ENCODE results near the gene NTM. TPM values are rescaled to one million over a fixed set of nuclear protein-coding genes. Genes with fewer than 3 reads are reported as not detected.

The NTM gene
- total and polyA plus RNA-seq, 2 experiments from 2014 or later = 25.9 to 49.0 TPM

DNA sequence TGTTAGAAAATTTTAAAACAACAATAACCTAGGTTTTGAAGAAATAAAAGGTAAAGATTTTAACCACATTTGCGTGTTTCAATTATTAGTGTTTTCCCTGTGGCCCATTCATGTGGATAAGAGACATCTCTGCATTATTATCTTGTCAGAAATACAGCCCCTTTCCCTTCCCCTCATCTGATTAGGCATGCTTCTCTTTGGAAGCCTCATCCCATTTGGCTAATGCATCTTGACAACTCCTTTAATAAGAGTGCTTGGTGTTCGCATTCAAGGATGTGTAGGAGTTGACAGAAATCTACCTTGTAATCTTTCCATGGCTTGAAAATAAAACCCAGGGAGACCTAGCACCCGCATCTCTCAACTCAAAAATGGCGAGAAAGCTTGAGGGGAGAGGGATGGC, 635.5 kb downstream of the NTM start:
- Histone ChIP-seq H3K36me3 (ENCODE audit: low read depth) (no peaks in the 10 kb centered on the region), H3K79me2 (ENCODE audit: insufficient read depth) (no peaks in the 10 kb centered on the region), H3K9me2 (ENCODE audit: insufficient read depth) (0 out of 2 replicates have a peak, but pooled peaks cover 4% of the 10 kb centered on the region), H3K4me2 (ENCODE audit: unreplicated experiment) (no peak overlapping the region), H3K4me3 (no peak overlapping the region), H3K27ac (no peak overlapping the region), H3K9ac (no peak overlapping the region), H3K27me3 (replicated peaks; ENCODE audit: insufficient read depth) (no peaks in the 10 kb centered on the region), H3K4me1 (ENCODE audit: insufficient read depth) (no peaks in the 10 kb centered on the region), H4K20me1 (ENCODE audit: insufficient read depth) (no peaks in the 10 kb centered on the region), H3K9me3 (ENCODE audit: low read depth) (no peaks in the 10 kb centered on the region), H2AFZ (no peak overlapping the region), H3F3A (ENCODE audit: insufficient read depth) (no peaks in the 10 kb centered on the region)
- TF ChIP-seq EZH2 (IDR thresholded peaks at IDR 0.05; ENCODE audit: insufficient read depth, poor library complexity, severe bottlenecking) = no peak
- no peak for TF ChIP-seq EZH2phosphoT487 (IDR thresholded peaks at IDR 0.05; ENCODE audit: insufficient read depth, low read depth)
- 96 to 98% methylated on average over 4 of the region's 4 CpGs for WGBS, 2 experiments (ENCODE audit: low coverage in 1 of 2, low lambda C conversion rate in 2 of 2, missing lambda C conversion rate in 2 of 2)
- in situ Hi-C loops (cut with MboI) = no loop called here
- no peak for DNase-seq

DNA sequence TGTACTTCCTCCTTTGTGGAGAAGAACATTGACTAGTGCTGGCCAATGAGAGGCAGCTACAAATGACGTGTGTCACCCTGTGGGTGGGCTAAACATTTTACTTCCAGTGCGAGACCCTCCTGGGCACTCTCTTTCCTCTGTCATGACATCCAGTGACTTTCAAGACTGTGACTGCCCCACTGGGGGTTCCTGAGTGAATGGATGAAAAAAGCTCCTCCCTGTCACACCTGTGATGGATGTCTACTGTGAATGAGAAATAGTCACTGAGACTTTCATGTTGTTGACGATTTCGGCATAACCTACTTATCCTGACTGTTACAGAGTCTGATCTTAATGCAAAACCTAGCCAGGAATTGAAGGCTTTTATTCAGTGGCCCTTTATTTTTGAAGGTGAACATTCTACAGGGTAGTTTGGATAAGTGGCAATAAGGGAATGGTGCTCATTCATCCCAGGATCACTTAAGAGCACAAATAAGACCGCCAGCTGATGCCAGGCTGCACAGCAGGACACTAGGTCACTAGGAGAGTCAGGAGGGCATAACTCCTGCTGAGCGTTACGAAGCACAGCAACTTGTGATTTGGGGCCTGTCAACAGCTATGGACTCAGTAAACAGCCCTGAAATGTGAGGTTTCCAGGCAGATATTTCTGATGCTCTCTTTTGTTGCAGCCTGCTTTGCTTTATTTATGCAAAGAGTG, 636.6 kb downstream of the NTM start:
- WGBS, 2 experiments (ENCODE audit: low coverage in 1 of 2, low lambda C conversion rate in 2 of 2, missing lambda C conversion rate in 2 of 2) = 94% methylated on average over 7 of the region's 7 CpGs
- Histone ChIP-seq H3F3A (ENCODE audit: insufficient read depth) (no peaks in the 10 kb centered on the region), H3K79me2 (ENCODE audit: insufficient read depth) (no peaks in the 10 kb centered on the region), H3K4me1 (ENCODE audit: insufficient read depth) (no peaks in the 10 kb centered on the region), H3K27me3 (replicated peaks; ENCODE audit: insufficient read depth) (no peaks in the 10 kb centered on the region), H3K9ac (no peak overlapping the region), H4K20me1 (ENCODE audit: insufficient read depth) (no peaks in the 10 kb centered on the region), H3K9me2 (ENCODE audit: insufficient read depth) (0 out of 2 replicates have a peak, but pooled peaks cover 4% of the 10 kb centered on the region), H3K36me3 (ENCODE audit: low read depth) (no peaks in the 10 kb centered on the region), H3K27ac (no peak overlapping the region), H3K9me3 (ENCODE audit: low read depth) (no peaks in the 10 kb centered on the region), H3K4me2 (ENCODE audit: unreplicated experiment) (no peak overlapping the region), H2AFZ (no peak overlapping the region), H3K4me3 (no peak overlapping the region)
- in situ Hi-C loops (cut with MboI) = no loop called here
- TF ChIP-seq EZH2phosphoT487 (IDR thresholded peaks at IDR 0.05; ENCODE audit: insufficient read depth, low read depth) (no peak), EZH2 (IDR thresholded peaks at IDR 0.05; ENCODE audit: insufficient read depth, poor library complexity, severe bottlenecking) (no peak)
- DNase-seq = no peak

DNA sequence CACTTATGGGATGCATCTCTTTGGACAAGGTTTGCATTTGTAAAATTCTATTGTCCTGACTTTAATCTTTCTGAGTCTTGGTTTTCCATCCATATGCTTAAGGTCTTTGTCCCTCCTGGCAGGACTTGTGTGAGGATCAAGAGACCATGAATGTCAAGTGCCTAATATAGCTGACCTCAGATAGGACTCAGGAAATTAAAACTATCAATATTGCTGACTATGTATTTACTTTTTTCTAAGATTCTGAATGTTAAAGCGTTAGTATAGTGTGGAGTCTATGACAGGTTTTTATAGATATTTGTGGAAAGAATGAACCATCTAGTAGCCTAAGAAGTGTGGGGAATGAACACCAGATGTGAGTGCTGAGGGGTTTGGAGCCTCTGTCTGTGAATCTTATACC, 637.8 kb downstream of the NTM start:
- Histone ChIP-seq H3K27me3 (replicated peaks; ENCODE audit: insufficient read depth) (no peaks in the 10 kb centered on the region), H3K36me3 (ENCODE audit: low read depth) (no peaks in the 10 kb centered on the region)

DNA sequence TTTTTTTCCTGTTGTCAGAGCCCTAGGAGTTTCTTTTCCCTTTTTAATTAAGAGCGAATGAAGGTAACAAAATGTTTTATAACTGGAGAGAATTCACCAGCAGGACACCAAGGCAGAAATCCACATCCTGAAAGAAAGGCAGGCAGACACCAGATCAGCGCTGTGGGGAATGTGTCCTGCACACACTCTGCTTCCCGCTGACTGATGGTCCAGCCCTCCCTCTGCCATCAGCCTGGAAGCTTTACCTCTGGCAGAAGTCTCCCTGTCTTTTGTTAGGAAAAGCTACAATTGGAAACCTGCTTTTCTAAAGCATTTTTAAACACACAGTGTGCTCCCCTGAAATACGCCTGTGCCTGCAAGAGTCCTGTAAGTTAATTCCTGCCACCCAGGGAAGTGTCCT, 638.5 kb downstream of the NTM start:
- in situ Hi-C loops (cut with MboI) = no loop called here
- WGBS, 2 experiments (ENCODE audit: low coverage in 1 of 2, low lambda C conversion rate in 2 of 2, missing lambda C conversion rate in 2 of 2) = 35 to 37% methylated on average over 4 of the region's 4 CpGs
- Histone ChIP-seq H3K4me2 (ENCODE audit: unreplicated experiment) (no peak overlapping the region), H3K36me3 (ENCODE audit: low read depth) (no peaks in the 10 kb centered on the region), H3K27ac (no peak overlapping the region), H3K4me1 (ENCODE audit: insufficient read depth) (no peaks in the 10 kb centered on the region), H3K9ac (no peak overlapping the region), H3F3A (ENCODE audit: insufficient read depth) (no peaks in the 10 kb centered on the region), H3K9me2 (ENCODE audit: insufficient read depth) (0 out of 2 replicates have a peak, but pooled peaks cover 4% of the 10 kb centered on the region), H3K4me3 (no peak overlapping the region), H3K79me2 (ENCODE audit: insufficient read depth) (no peaks in the 10 kb centered on the region; the same call in 1 of the 2 replicates), H4K20me1 (ENCODE audit: insufficient read depth) (no peaks in the 10 kb centered on the region), H3K27me3 (replicated peaks; ENCODE audit: insufficient read depth) (no peaks in the 10 kb centered on the region), H2AFZ (no peak overlapping the region), H3K9me3 (ENCODE audit: low read depth) (no peaks in the 10 kb centered on the region)
- DNase-seq = no peak
- TF ChIP-seq EZH2phosphoT487 (IDR thresholded peaks at IDR 0.05; ENCODE audit: insufficient read depth, low read depth) (no peak), EZH2 (IDR thresholded peaks at IDR 0.05; ENCODE audit: insufficient read depth, poor library complexity, severe bottlenecking) (no peak)

More for the DNA sequence above, 637.8 kb downstream of the NTM start:
- no peaks in the 10 kb centered on the region for H3F3A ChIP-seq (ENCODE audit: insufficient read depth)
- in situ Hi-C loops (cut with MboI) = no loop called here
- no peak overlapping the region for H3K4me3 ChIP-seq
- 0 out of 2 replicates have a peak, but pooled peaks cover 4% of the 10 kb centered on the region for H3K9me2 ChIP-seq (ENCODE audit: insufficient read depth)
- no peak for DNase-seq
- H3K27ac ChIP-seq = no peak overlapping the region
- H3K9ac ChIP-seq = no peak overlapping the region
- H3K4me1 ChIP-seq (ENCODE audit: insufficient read depth) = no peaks in the 10 kb centered on the region
- H3K4me2 ChIP-seq (ENCODE audit: unreplicated experiment) = no peak overlapping the region
- H3K79me2 ChIP-seq (ENCODE audit: insufficient read depth) = no peaks in the 10 kb centered on the region
- TF ChIP-seq EZH2 (IDR thresholded peaks at IDR 0.05; ENCODE audit: insufficient read depth, poor library complexity, severe bottlenecking) = no peak
- TF ChIP-seq EZH2phosphoT487 (IDR thresholded peaks at IDR 0.05; ENCODE audit: insufficient read depth, low read depth) = no peak
- no peaks in the 10 kb centered on the region for H3K9me3 ChIP-seq (ENCODE audit: low read depth)
- 91 to 94% methylated on average over 1 of the region's 1 CpG for WGBS, 2 experiments (ENCODE audit: low coverage in 1 of 2, low lambda C conversion rate in 2 of 2, missing lambda C conversion rate in 2 of 2)
- no peak overlapping the region for H2AFZ ChIP-seq
- H4K20me1 ChIP-seq (ENCODE audit: insufficient read depth) = no peaks in the 10 kb centered on the region

All from GM23248 (cell line).